HepG2 (cell line): ENCODE results near the gene KNL1. TPM values are rescaled to one million over a fixed set of nuclear protein-coding genes. Genes with fewer than 3 reads are reported as not detected.

ENCODE experiments used
- AHDC1 ChIP-seq: sonication (generic); formaldehyde crosslinking; IDR thresholded peaks from 2 replicates; pipeline ENCODE4 v1.5.1; 2020; ENCODE audit warnings: mild to moderate bottlenecking, missing genetic modification reagents, borderline replicate concordance
- AKAP8 ChIP-seq: sonication (generic); formaldehyde crosslinking; IDR thresholded peaks from 2 replicates; pipeline ENCODE4 v1.5.1; 2020; ENCODE audit warnings: mild to moderate bottlenecking, missing genetic modification reagents
- CAMTA2 ChIP-seq: sonication (generic); formaldehyde crosslinking; IDR thresholded peaks from 2 replicates; pipeline ENCODE4 v1.4.0; 2020; ENCODE audit warnings: mild to moderate bottlenecking, missing genetic modification reagents, borderline replicate concordance
- CREB1 ChIP-seq, 2 experiments: fragments of 450-650 bp in 1 of 2; IDR thresholded peaks; 2 replicates each; pipeline ENCODE4 v1.6.1; 2016 to 2017; ENCODE audit warnings: control low read depth in 1 of 2, mild to moderate bottlenecking in 1 of 2, missing compliant biosample characterization in 1 of 2, missing genetic modification characterization in 1 of 2
- HINFP ChIP-seq: sonication (generic); formaldehyde crosslinking; IDR thresholded peaks from 2 replicates; pipeline ENCODE4 v1.4.0; 2020; ENCODE audit warnings: low read depth, mild to moderate bottlenecking, missing genetic modification reagents
- MTF1 ChIP-seq: sonication (generic); formaldehyde crosslinking; IDR thresholded peaks from 2 replicates; pipeline ENCODE4 v1.5.0; 2020; ENCODE audit warnings: missing genetic modification reagents
- PHB2 ChIP-seq: fragments of 450-650 bp; IDR thresholded peaks from 2 replicates; pipeline ENCODE4 v1.6.1; 2018; ENCODE audit not compliant: partially characterized antibody
- PLRG1 ChIP-seq: fragments of 450-650 bp; conservative IDR thresholded peaks from 2 replicates; pipeline ENCODE4 v1.6.1; 2016
- RARG ChIP-seq: sonication (generic); formaldehyde crosslinking; IDR thresholded peaks from 2 replicates; pipeline ENCODE4 v1.4.0; 2020; ENCODE audit warnings: low read depth, mild to moderate bottlenecking, missing genetic modification reagents
- RBFOX2 ChIP-seq: fragments of 200-400 bp; formaldehyde crosslinking; IDR thresholded peaks from 2 replicates; pipeline ENCODE4 v1.6.1; 2017; ENCODE audit warnings: low read depth, mild to moderate bottlenecking, low read length
- SNRNP70 ChIP-seq: fragments of 200-400 bp; formaldehyde crosslinking; IDR thresholded peaks from 2 replicates; pipeline ENCODE4 v1.6.1; 2017; ENCODE audit warnings: mild to moderate bottlenecking, low read depth, low read length, moderate library complexity
- SP2 ChIP-seq: sonication (generic); formaldehyde crosslinking; IDR thresholded peaks from 2 replicates; pipeline ENCODE4 v1.5.1; 2020; ENCODE audit warnings: mild to moderate bottlenecking, missing genetic modification reagents
- ZBTB49 ChIP-seq: sonication (generic); formaldehyde crosslinking; IDR thresholded peaks from 2 replicates; pipeline ENCODE4 v1.4.0; 2020; ENCODE audit warnings: missing genetic modification reagents, borderline replicate concordance
- ZNF446 ChIP-seq: sonication (generic); formaldehyde crosslinking; IDR thresholded peaks from 2 replicates; pipeline ENCODE4 v1.5.0; 2020; ENCODE audit warnings: mild to moderate bottlenecking, missing genetic modification reagents
- ZNF713 ChIP-seq: sonication (generic); formaldehyde crosslinking; IDR thresholded peaks from 2 replicates; pipeline ENCODE4 v1.4.0; 2020; ENCODE audit warnings: mild to moderate bottlenecking, missing genetic modification reagents
- ZNF782 ChIP-seq: sonication (generic); formaldehyde crosslinking; IDR thresholded peaks from 2 replicates; pipeline ENCODE4 v1.4.0; 2020; ENCODE audit warnings: missing genetic modification reagents, mild to moderate bottlenecking, borderline replicate concordance
- ZSCAN21 ChIP-seq: sonication (generic); formaldehyde crosslinking; IDR thresholded peaks from 2 replicates; pipeline ENCODE4 v1.8.0; 2022; ENCODE audit warnings: mild to moderate bottlenecking, missing genetic modification reagents, moderate library complexity, borderline replicate concordance
- ZSCAN5A ChIP-seq: sonication (generic); formaldehyde crosslinking; IDR thresholded peaks from 2 replicates; pipeline ENCODE4 v1.8.0; 2022; ENCODE audit warnings: mild to moderate bottlenecking, missing genetic modification reagents, borderline replicate concordance
- polyA plus RNA-seq, 8 experiments: library from polyadenylated mRNA; depleted of rRNA in 3 of 8; stranded (reverse) in 7 of 8; unstranded in 1 of 8; fragments of >200 nt; fragmentation: Illumina TruSeq in 4 of 8; extraction: Trizol in 4 of 8; gene quantifications; 2 replicates each; pipeline versions ENCODE4 v1.2.1 to v1.2.3, GENCODE V29; 2011 to 2016; ENCODE audit warnings: low read depth in 4 of 8, missing spikeins in 1 of 8, mixed read lengths in 1 of 8; ENCODE audit not compliant: insufficient read depth in 1 of 8
- total RNA-seq, 5 experiments: library from RNA; depleted of rRNA; stranded (reverse); fragments of >200 nt; fragmentation: Illumina TruSeq; extraction: Trizol; gene quantifications; 2 replicates each; pipeline ENCODE4 v1.2.3, GENCODE V29; 2016; ENCODE audit warnings: low read depth in 1 of 5

The KNL1 gene
- total and polyA plus RNA-seq, 2 of the 13 experiments (the other 11 are each of a cell fraction or from before 2014, with no cell fraction given): 8.0 to 21.4 TPM

DNA sequence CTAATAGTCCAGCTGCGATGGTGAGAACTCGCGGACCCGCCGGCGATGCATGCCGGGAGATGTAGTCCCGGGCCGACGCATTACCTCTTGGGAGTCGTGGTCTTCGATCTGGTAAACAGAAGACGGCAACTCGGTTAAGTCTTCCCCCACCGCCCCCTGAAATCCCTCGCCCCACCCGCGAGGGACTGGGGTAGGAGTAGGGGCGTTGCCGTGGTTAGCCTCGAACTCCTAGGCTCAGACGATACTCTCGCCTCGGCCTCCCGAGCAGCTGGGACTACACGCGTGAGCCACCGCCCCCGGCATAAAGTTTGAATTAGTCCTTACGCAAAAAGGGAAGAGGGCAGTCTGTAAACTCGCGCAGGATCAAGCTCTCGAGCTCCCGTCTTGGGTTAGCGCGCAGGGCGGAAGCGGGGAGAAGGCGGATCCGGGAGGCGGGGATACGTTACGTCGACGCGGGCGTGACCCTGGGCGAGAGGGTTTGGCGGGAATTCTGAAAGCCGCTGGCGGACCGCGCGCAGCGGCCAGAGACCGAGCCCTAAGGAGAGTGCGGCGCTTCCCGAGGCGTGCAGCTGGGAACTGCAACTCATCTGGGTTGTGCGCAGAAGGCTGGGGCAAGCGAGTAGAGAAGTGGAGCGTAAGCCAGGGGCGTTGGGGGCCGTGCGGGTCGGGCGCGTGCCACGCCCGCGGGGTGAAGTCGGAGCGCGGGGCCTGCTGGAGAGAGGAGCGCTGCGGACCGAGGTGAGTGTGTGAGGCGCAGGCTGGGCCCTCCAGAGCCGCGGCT is 100.8 kb downstream of the KNL1 start, which contains the start of gene RAD51 (continued):
- no peak for TF ChIP-seq AHDC1 (CRISPR knock-in tag)
- no peak for TF ChIP-seq ZNF446 (CRISPR knock-in tag)
- TF ChIP-seq ZSCAN21 (CRISPR knock-in tag): no peak
- TF ChIP-seq CREB1 (IDR thresholded peaks at IDR 0.05): peak; percentile 86
- peak; percentile 91 for TF ChIP-seq CREB1 (CRISPR knock-in tag; IDR thresholded peaks at IDR 0.05)
- TF ChIP-seq ZNF713: no peak
- TF ChIP-seq CAMTA2 (CRISPR knock-in tag): no peak
- no peak for TF ChIP-seq PHB2
- TF ChIP-seq PLRG1: no peak
- TF ChIP-seq AKAP8 (CRISPR knock-in tag): no peak; the same call in 1 of the 2 replicates
- TF ChIP-seq ZNF782 (CRISPR knock-in tag): no peak
- TF ChIP-seq ZBTB49 (CRISPR knock-in tag): no peak
- TF ChIP-seq RBFOX2: peak; percentile 90
- TF ChIP-seq MTF1 (CRISPR knock-in tag): 0 out of 2 replicates have a peak, but pooled peaks have one; percentile 62
- TF ChIP-seq ZSCAN5A (CRISPR knock-in tag): 0 out of 2 replicates have a peak, but pooled peaks have one; percentile 47
- TF ChIP-seq RARG: no peak
- no peak for TF ChIP-seq SNRNP70
- peak; percentile 62; the same call in 1 of the 2 replicates for TF ChIP-seq SP2 (CRISPR knock-in tag)
- peak; percentile 82 for TF ChIP-seq HINFP (CRISPR knock-in tag)
